BE2C (cell line): ENCODE results near the gene LYPD8.

Source experiments
- DNase-seq: peaks from one replicate; pipeline ENCODE4 v3.0.0-alpha.2; 2020
- H3K27me3 ChIP-seq: fragments of 250-450 bp; sonication (Bioruptor Pico); 2 replicates; pipeline ENCODE4 v1.5.1; 2020; ENCODE audit warnings: mild to moderate bottlenecking
- H3K36me3 ChIP-seq: fragments of 250-450 bp; sonication (Bioruptor Pico); 2 replicates; pipeline ENCODE4 v1.5.1; 2020; ENCODE audit warnings: mild to moderate bottlenecking
- H3K4me1 ChIP-seq: fragments of 250-450 bp; sonication (Bioruptor Pico); 2 replicates; pipeline ENCODE4 v1.5.1; 2020
- H3K4me3 ChIP-seq: 2 replicates; pipeline ENCODE4 v1.5.1; 2011; ENCODE audit warnings: low read depth, low read length
- H3K9me3 ChIP-seq: fragments of 250-450 bp; sonication (Bioruptor Pico); 2 replicates; pipeline ENCODE4 v1.5.1; 2020
- TF ChIP-seq, protein P1 (sequence below): IDR thresholded peaks from 2 replicates; pipeline ENCODE4 v1.5.1; 2012; ENCODE audit warnings: mild to moderate bottlenecking, low read depth, low read length

The LYPD8 gene

DNA sequence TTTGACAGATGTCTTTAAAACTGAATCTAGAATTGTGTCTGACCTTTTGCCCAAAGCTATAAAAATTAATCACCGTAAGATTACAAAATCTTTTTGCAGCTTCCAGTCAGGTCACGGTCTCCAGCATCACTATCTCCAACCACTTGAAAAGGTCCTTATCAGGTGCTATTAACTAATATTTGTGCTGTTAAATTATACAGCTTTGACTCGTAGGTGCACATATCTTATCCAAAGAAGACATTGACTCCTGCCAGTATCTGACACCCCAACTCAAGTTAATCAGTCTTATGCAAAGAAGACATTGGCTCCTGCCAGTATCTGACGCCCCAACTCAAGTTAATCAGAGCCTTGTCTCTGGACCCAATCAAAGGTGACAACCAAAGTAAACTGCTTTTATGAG lies 19.9 kb upstream of the LYPD8 start:
- no peak overlapping the region for H3K4me3 ChIP-seq
- no peaks in the 10 kb centered on the region for H3K4me1 ChIP-seq
- TF ChIP-seq, protein P1, sequence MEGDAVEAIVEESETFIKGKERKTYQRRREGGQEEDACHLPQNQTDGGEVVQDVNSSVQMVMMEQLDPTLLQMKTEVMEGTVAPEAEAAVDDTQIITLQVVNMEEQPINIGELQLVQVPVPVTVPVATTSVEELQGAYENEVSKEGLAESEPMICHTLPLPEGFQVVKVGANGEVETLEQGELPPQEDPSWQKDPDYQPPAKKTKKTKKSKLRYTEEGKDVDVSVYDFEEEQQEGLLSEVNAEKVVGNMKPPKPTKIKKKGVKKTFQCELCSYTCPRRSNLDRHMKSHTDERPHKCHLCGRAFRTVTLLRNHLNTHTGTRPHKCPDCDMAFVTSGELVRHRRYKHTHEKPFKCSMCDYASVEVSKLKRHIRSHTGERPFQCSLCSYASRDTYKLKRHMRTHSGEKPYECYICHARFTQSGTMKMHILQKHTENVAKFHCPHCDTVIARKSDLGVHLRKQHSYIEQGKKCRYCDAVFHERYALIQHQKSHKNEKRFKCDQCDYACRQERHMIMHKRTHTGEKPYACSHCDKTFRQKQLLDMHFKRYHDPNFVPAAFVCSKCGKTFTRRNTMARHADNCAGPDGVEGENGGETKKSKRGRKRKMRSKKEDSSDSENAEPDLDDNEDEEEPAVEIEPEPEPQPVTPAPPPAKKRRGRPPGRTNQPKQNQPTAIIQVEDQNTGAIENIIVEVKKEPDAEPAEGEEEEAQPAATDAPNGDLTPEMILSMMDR = no peak
- DNase-seq = no peak
- H3K27me3 ChIP-seq = peaks cover 5% of the 10 kb centered on the region
- H3K36me3 ChIP-seq = no peaks in the 10 kb centered on the region
- no peaks in the 10 kb centered on the region for H3K9me3 ChIP-seq

DNA sequence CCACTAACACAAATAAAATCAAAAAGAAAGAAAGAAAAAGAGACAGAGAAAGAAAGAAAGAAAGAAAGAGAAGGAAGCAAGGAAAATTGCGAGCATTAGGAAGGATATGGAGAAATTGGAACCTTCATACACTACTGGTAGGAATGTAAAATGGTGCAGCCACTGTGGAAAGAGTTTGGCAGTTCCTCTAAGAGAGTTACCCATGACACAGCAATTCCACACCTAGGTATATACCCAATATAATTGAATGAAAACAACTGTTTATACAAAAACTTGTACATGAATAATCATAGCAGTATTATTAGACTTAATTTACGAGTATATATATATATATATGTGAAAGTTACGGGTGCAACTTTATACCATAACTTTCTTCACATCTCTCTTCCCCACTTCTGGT lies 4.1 kb upstream of the LYPD8 start:
- Histone ChIP-seq H3K4me1 (no peaks in the 10 kb centered on the region), H3K9me3 (no peaks in the 10 kb centered on the region), H3K36me3 (no peaks in the 10 kb centered on the region), H3K27me3 (no peaks in the 10 kb centered on the region), H3K4me3 (no peak overlapping the region)
- TF ChIP-seq, protein P1 = no peak
- no peak for DNase-seq

DNA sequence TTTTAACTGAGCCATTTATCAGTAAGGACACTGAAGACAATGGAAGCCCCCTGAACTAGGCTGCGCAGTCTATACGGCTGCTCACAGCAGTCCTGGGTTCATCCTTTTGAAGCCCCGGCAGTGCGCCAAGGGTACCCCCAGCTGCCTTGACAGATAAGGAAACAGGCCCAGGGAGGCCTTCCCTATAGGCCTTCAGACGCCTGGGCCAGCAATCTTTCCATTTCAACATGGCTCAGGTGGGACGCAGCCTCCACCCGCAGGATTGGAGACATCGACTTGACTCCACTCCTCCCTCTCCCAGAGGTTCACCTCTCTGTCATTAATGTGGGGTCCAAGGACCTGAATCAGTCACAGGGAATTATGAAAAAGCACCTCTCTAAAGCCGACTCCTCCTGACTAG lies 2.8 kb upstream of the LYPD8 start:
- H3K4me3 ChIP-seq = no peak overlapping the region
- TF ChIP-seq, protein P1 = no peak
- H3K27me3 ChIP-seq = no peaks in the 10 kb centered on the region
- no peak for DNase-seq
- H3K9me3 ChIP-seq = peaks cover 5% of the 10 kb centered on the region
- no peaks in the 10 kb centered on the region for H3K4me1 ChIP-seq
- H3K36me3 ChIP-seq = no peaks in the 10 kb centered on the region

DNA sequence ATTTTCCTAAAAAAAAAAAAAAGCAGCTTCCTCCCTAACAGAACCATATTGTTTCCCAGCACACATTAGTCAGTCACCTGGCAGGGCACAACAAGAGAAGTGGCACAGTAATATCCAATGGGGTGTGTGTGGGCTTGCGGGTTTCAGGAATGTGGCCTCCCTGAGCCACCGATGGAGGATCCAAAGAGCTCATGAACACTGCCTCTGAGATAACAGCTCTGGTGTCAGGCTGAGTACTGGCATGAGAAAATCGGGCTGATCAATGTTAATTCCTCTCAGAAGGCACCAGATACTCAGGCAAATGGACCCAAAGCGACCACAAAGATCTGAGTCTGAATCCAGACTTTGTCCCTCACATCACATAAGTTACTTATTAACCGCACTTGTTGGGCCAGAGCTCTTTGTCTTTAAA lies 2.2 kb upstream of the LYPD8 start:
- Histone ChIP-seq H3K36me3 (no peaks in the 10 kb centered on the region), H3K4me3 (no peak overlapping the region), H3K27me3 (no peaks in the 10 kb centered on the region), H3K9me3 (peaks cover 5% of the 10 kb centered on the region), H3K4me1 (no peaks in the 10 kb centered on the region)
- no peak for DNase-seq
- TF ChIP-seq, protein P1 = no peak

DNA sequence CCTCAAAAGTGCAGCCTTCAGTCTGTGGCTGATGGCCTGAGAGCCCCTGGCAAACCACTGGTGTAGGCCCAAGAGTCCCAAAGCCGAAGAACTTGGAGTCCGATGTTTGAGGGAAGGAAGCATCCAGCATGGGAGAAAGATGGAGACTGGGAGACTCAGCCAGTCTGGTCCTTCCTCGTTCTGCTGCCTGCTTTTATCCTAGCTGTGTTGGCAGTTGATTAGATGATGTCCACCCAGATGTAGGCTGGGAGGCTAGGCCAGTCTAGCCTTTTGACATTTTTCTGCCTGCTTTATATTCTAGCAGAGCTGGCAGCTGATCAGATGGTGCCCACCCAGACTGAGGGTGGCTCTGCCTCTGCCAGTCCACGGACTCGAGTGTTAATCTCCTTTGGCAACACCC lies 1.1 kb upstream of the LYPD8 start:
- Histone ChIP-seq H3K4me3 (no peak overlapping the region), H3K4me1 (no peaks in the 10 kb centered on the region), H3K9me3 (peaks cover 5% of the 10 kb centered on the region), H3K36me3 (no peaks in the 10 kb centered on the region), H3K27me3 (no peaks in the 10 kb centered on the region)
- TF ChIP-seq, protein P1 = no peak
- no peak for DNase-seq

DNA sequence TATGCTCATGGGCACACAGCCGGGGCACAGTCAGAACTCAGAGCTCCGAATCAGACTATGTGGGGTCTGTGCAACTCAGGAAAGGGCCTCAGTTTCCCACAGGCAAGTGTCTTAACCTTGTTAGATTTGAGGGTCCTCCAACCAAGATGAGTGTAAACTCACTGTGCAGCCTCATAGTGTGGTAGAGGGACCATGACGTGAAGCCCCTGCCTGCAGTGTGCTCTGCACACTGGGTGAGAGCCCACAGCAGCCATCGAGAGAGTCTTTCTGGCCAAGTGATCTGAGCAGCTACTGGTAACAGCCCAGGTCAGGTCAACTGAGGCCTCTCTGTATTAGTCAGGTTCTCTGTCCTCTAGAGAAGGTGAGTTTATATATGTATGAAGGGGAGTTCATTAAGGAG lies 592 bp upstream of the LYPD8 start:
- TF ChIP-seq, protein P1 = no peak
- no peaks in the 10 kb centered on the region for H3K27me3 ChIP-seq

More for the DNA sequence above, 592 bp upstream of the LYPD8 start:
- no peaks in the 10 kb centered on the region for H3K36me3 ChIP-seq
- H3K4me3 ChIP-seq = no peak overlapping the region
- H3K4me1 ChIP-seq = no peaks in the 10 kb centered on the region
- H3K9me3 ChIP-seq = peaks cover 5% of the 10 kb centered on the region
- DNase-seq = no peak
